HTERT RPE-1 (cell line): ENCODE measurements around the gene GDAP2.

Source experiments
- in situ Hi-C: fragments of 300-500 bp; cut with MboI; formaldehyde crosslinking; loops from 4 replicates; pipeline ENCODE4 v1.14.3; 2020; ENCODE audit warnings: low sequenced_read_pairs

Gene GDAP2

DNA sequence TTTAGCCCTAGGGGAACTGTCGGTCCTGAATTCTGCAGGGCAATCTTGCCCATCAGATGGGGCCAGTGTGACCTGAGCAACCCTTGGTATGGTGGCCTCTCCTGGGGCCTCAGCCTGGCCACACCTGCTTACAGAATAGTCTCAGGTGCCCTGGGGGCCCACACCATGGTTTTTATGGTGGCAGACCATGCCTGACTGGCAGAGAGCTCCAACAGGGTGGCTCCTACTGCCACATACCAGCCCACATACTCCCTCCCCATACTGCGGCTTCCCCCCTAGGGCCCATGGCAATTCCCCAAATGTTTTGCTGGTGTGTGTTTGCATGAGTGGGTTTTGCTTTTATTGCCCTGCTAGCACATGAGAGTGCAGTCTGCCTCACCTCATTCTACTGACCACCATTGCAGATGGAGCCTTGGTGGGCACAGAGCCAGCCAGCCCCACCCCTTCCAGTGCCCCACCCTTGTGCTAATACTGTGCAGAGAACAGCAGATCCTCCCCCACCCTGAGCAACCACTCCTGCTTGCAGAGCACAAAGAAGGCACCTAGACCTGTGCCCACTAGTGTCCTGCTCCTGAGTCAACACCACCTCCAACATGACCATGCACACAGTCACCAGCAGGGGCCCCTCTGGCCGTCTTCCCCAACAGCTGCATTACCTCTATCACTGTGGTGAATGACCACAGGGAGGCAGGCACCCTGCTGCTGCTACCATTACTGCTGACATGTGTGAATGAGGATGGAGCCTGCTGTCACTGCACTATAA is 86.8 kb downstream of the GDAP2 start:
- in situ Hi-C loops, result no loop called here

DNA sequence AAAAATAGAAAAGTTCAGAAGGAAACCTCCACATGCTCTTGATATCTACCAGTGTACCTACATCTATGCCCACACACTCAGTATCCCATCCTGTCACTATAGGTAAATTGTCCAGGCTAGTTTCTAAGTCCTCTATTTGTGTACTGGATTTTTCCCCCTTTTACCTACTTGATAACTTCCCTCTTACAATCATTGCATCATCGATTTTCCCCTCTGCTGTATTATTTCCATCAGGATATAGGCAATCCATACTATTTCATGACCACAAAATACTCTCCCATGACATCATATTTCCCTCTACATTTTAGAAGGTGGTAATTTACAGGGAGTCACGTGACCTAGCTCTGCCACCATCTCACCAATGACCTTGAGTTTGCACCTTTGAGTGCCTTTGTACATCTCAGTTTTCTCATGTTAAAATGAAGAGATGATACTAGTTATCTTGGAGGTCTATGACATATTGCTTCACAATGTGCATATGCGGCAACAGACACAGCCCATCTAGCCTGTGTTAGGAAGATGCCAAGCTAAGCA is 88.2 kb downstream of the GDAP2 start:
- in situ Hi-C loops, result no loop called here

DNA sequence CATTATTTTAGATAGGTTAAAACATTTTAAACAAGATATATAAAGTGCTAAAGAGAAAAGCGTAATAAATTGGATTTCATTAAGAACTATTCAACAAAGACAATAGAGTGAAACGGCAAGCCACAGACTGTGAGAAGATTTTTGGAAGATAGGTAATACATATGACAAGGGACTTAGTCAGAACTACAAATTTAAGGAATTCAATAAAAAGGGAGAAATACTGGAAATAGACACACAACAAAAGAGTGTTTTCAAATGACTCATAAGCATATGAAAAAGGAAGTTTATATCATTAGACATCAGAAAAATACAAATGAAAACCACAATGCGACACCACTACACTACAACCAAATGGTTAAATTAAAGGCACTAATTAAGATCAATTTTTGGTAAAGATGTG is 90.5 kb downstream of the GDAP2 start:
- in situ Hi-C loops, result no loop called here

DNA sequence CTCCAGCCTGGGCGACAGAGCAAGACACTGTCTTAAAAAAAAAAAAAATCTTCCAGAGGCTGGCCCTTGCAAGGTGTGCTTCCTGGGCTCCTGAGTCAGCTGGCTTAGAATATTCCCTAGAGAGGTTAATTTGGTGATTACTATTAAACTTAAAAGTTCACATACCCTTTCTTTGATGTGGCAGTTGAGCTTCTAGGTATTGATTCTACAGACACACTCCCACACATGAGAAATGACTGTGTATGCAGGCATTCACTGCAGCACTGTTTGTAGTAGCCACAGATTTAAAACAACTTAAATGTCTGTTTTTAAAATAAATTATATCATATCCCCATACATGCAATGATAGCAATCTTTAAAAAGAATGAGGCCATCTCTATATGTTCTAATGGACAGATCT is 93.4 kb downstream of the GDAP2 start:
- in situ Hi-C loops, result no loop called here

DNA sequence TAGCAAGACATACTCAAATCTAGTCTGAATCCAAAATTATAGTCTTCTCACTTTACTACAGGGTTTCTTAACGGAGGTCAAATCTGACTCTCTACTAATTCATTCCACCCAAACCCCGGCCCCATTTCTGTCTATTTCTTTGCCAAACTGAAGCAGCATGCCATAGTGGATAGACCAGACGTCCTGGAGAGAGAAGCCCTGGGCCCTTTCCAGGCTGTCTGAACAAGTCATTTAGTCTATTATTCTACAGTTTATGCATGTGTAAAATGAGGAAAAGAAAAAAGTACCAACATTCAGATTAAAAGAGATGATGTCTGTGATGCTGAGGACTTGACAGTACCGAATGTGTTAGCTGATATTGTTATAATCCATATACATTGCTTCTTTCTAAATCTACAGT is 95.0 kb downstream of the GDAP2 start:
- in situ Hi-C loops, result no loop called here

DNA sequence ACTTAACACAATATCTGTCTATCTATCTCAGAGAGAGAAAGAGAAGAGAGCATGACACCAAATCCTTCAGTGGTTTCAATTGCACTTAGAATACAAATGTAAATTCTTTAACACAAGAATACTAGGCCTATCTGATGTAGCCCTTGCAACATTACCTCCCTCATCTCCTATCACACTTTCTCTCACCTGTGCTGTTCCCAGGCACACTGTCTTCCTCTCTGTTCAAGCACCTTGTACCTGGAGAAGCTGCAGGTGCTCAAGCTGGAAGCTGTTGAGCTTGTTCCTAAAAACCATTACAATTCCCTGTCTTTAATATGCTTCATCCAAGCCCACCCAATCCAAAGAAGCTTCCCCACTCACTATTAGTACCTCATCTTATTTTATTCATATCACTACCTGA is 97.0 kb downstream of the GDAP2 start:
- in situ Hi-C loops, result no loop called here

DNA sequence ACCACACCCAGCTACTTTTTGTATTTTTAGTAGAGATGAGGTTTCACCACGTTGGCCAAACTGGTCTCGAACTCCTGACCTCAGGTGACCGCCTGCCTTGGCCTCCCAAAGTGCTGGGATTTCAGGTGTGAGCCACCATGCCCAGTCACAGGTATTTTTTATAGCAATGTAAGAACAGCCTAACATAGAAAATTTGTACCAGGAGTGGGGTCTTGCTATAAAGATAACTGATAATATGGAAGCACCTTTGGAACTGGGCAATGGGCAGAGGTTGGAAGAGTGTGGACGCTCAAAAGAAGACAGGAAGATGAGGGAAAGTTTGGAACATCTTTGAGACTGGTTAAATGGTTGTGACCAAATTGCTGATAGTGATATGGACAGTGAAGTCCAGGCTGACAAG is 99.2 kb downstream of the GDAP2 start:
- in situ Hi-C loops, result no loop called here

DNA sequence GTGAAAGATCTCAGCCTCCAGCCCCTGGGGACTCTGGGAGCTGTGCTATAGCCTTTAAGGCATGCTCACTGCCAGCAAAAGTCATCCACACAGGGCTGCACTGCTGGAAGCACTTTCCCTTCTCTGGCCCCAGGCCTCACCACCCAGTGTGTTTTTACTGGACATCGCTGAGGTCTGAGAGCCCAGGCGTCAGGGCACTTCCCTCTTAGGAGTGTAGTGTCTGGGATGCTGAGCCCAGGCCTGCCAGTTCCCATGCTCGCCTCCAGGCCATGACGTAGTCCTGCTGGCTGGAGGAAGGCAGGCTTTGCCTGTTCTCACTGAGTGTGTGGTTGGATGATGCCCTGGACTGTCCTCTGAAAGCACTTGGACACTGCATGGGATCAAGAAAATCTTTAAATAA is 101.2 kb downstream of the GDAP2 start:
- in situ Hi-C loops, result no loop called here

DNA sequence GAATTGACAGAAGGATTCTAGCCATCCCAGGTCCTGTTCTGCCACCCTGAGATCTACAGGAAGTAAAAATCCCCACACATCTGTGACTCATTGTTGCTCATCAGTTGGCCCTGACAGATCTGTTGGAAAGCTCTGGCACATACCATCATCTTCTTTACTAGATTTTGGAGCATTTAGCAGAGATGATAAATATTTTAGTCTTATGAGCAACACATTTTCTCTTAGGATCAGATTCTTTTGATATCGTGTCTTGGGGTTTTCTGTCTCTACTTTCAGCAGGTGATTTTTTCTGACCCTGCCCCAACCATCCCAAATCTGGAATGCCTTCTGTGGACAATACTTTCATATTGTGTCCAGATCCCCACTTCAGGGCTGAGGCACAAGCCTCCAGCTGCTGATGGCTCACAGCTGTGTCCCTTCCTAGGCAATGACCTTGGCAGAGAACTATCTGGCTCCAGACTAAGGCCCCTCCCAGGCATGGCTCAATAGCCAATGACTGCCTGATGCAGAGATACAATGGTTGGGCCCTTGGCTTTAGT is 102.8 kb downstream of the GDAP2 start:
- in situ Hi-C loops, result no loop called here

DNA sequence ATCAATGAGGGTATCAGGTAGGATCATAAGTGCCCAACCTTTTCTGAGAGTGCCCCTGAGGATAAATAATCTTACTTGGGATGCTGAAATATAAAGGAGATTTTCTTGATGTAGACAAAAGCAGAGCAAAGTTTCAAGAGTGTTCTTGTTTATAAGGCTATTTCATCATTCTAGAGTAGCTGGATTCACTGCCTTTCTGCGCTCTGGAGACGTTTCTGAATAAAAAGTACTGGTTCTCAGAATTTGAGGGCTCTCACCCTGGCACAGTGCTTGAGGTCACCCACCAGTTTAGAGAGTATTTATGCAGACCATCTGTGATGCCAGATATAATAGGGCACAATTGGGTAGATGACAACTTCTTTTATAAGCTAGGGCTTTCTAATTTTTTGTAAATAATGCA is 103.3 kb downstream of the GDAP2 start:
- in situ Hi-C loops, result no loop called here

DNA sequence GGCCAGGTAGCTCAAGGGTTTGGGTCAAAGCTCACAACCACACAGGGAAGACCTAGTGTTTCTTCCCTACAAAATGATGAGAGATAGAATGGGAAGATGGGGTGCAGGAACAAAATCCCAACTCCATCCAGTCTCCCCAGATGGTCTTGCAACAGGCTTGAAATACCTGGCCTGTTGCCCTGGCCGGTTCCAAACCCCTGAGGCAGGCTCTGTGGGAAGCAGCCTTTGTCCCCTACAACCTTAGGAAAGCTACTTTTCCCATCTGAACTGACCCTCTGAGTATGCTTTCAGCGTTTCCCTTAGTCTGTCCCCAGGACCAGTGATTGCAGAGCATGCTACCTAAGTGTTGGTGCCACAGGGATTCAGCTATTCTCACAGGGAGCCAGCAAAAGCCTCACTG is 104.0 kb downstream of the GDAP2 start:
- in situ Hi-C loops, result no loop called here

DNA sequence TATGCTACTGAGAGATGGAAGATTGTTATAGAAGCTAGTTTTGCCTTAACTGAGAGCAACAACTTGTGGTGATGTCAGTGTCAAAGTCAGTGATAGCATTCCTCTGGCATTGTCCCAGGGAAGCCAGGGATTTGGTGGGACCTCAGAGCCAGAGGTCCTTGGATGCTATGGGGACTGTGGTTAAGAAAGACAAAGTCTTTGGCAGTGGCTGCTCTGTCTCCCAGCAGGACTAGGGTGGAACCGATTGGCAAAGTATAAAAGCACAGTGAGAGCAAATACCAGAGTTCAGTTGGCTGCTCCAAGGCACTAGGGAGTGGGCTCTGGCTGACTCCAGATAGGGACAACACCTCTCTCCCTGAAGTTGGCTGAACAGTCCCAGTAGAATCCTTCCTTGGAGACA is 104.8 kb downstream of the GDAP2 start:
- in situ Hi-C loops, result no loop called here

DNA sequence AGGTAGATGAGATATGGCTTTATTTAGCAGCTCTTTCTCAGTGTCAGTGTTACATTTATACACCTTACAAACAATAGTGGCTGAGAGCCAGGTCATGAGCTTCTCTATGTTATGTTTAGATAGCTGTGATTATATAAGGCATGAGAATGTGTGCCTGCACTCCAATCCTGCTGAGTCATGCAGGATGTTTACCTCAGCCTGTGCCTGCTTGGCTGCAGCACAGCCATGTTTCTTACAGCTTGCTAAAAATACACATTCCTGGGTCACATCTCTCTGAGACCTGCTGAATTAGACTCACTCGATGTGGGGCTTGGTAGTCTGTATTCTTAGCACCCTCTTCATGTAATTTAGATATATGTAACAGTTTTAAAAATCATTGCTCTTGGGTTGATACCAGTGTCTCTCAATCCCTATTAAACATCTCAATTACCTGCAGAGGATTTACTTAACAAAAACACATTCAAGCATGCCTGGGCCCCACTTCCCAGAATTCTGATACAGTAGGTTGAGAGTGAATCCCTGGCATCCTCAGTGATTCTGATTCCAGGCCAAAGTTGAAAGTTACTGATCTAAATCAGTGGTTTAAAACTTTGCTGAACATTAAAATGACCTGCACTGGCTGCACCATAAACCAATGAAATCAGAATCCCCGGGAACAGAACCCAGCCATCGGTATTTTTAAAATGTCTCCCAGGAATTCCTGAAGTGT is 107.5 kb downstream of the GDAP2 start:
- in situ Hi-C loops, result no loop called here

DNA sequence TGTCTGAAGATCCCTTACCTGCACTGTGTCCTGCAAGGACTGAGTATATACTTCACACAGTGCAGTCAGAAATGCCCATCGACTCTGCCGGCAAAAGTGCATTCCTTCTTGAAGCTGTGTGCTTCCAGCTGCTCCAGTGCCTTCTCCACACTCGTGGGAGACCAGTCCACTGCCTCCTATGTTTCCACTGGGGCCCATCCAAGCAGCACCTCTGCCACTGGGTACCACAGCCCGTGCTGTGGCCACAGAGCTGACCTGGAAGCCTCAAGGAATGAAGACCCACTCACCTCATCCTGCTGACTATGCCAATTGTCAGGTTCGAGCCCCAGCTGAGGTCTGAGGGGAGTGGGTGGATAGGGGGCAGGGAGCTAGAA is 108.1 kb downstream of the GDAP2 start:
- in situ Hi-C loops, result no loop called here

DNA sequence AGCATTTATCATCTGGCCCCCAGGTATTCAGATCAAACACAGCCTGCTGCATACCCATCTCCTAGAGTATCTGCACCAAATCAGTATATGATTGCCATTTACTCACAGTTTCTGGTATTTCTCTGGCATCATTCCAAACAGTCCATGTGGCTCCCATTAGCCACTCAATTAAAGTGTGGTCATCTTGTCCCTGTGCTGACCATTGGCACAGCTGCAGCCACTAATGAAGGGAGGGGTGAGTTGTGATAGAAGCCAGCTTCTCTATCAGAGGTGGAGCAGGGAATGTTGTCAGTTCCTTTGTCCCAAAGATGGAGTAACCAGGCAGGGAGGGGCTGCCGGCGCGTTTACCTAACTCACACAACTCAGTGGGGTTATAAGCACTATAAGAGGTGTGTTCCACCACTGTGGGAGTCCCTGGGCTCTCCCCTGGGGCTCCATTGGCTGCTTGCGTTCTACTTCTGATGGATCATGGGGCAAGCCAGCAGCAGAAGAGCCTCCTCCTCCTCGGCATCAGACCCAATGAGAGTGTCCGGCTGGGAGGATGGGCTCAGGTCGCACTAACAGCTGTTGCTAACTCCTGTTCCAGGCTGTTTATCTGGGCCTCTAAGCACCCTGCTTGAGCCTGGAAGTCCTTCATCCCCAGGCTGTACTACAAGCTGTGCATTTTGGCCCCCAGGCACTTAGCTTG is 108.6 kb downstream of the GDAP2 start:
- in situ Hi-C loops, result no loop called here

DNA sequence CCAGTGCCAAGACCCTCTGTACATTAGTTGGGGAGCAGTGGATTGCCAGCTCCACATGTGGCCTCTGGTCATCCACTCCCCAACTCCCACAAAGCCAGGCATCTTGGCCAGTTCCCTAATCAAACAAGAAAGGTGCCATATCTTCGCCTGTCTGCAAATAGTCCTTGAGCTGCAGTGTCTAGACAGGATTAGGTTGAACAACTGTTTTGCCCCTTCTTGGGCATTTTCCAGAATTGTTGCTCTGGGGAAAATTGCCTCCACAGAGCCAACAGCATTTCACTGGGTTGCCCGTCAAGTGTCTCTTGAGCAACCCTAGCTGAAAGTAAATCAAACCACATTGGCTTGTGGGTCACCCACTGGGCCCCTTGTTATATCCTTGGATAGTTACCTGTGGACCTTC is 109.3 kb downstream of the GDAP2 start:
- in situ Hi-C loops, result no loop called here

DNA sequence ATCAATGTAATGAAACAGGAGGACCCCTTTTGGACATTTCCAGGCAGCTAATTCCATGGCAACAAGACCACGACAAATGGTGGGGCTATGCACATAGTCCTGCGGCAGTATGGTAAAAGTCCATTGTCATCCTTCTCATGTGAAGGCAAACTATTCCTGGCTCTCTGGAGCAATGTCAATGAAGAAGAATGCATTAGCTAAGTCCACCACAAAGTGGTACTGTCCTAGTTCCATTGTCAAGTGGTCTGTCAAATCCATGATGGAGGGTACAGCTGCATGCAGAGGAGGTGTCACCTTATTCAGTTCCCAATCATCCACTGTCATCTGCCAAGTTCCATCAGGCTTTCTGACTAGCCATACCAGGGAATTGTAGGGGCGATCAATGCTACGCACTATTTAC is 110.1 kb downstream of the GDAP2 start:
- in situ Hi-C loops, result no loop called here

DNA sequence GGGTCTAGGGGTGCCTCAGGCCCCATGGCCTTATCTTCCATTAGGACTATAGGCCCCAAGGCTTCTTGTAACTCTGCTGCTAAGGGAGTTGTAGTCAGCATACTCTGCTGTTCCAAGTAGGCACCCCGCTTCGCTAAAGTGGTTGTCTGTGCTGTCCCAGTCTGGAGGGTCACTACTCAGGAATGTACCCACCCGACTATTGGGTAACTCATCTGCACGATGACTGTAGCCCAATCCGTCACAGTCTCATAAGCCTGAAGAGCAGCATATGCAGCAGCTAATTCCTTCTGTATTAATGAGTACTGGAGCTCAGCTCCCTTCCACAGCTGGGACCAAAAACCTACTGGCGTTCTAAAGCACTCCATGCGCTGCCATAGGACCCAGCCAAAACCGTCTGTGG is 111.0 kb downstream of the GDAP2 start:
- in situ Hi-C loops, result no loop called here

DNA sequence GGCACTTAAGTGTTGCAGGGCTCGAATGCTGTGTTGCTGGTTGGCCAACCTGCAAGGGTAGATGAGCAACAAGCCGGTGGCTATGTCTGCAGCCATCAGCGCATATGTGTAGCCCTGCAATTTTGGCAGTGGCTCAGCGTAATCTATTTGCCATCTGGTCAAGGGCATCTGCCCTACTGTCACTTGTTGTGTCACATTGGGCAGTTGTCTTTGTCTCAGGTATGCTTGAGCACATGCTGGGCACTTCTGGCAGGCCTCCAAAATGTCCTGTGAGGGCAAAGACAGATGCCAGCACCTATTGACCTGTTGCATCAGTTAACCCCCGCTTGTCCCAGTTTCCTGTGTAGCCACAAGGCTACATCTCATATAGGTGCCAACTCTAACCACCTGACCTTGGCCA is 111.8 kb downstream of the GDAP2 start:
- in situ Hi-C loops, result no loop called here

DNA sequence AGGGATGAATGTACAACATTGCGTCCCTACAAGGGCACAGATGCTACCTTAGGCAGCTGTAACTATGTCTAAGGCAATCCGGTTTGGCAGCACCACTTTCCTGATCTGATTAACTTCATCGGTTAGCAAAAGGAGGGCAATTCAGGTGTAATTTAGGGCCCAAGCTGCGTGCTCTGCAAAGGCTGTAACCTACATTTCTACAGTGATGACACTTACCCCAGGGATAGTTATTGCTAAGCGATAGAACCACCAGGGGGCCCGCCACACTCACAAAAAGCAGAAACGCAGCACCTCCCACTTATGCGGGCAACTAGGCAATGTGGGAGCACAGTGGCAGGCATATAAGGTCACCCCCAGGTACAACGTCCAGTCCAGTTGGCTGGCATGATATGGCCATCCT is 113.5 kb downstream of the GDAP2 start:
- in situ Hi-C loops, result no loop called here
